K562 (cell line): ENCODE measurements around the gene KLHDC10.

ENCODE experiments used
- ARID4B ChIP-seq: sonication (generic); formaldehyde crosslinking; IDR thresholded peaks from 2 replicates; pipeline ENCODE4 v1.8.0; 2022; ENCODE audit warnings: mild to moderate bottlenecking, missing genetic modification reagents
- ATF7 ChIP-seq: fragments of 450-650 bp; IDR thresholded peaks from 2 replicates; pipeline ENCODE4 v1.7.1; 2014; ENCODE audit warnings: mild to moderate bottlenecking, moderate library complexity
- DLX4 ChIP-seq: fragments of 250-450 bp; sonication (Bioruptor Pico); IDR thresholded peaks from 2 replicates; pipeline ENCODE4 v1.6.1; 2021; ENCODE audit warnings: mild to moderate bottlenecking
- EZH2 ChIP-seq: IDR thresholded peaks from 2 replicates; pipeline ENCODE4 v1.6.1; 2012; ENCODE audit warnings: low read depth, mild to moderate bottlenecking, inconsistent platforms, low read length, borderline replicate concordance
- MITF ChIP-seq: IDR thresholded peaks from 2 replicates; pipeline ENCODE4 v1.6.1; 2014; ENCODE audit warnings: antibody characterized with exemption
- NFXL1 ChIP-seq: fragments of 450-650 bp; formaldehyde crosslinking; IDR thresholded peaks from 2 replicates; pipeline ENCODE4 v1.4.0; 2021; ENCODE audit warnings: mild to moderate bottlenecking
- POLR2A ChIP-seq: fragments of 450-650 bp; conservative IDR thresholded peaks from 2 replicates; pipeline ENCODE4 v1.6.1; 2016
- POLR2AphosphoS5 ChIP-seq: IDR thresholded peaks from 2 replicates; pipeline ENCODE4 v1.6.1; 2011; ENCODE audit warnings: mild to moderate bottlenecking, low read depth, low read length, moderate library complexity; ENCODE audit not compliant: control insufficient read depth, insufficient read depth
- TEAD1 ChIP-seq, 2 experiments: fragments of 450-650 bp in 1 of 2; sonication (generic) in 1 of 2; formaldehyde crosslinking; IDR thresholded peaks; 2 replicates each; pipeline versions ENCODE4 v1.4.0 to v1.8.0; 2020 to 2022; ENCODE audit warnings: mild to moderate bottlenecking in 2 of 2, missing genetic modification reagents in 1 of 2
- TFAM ChIP-seq: fragments of 250-450 bp; sonication (Bioruptor Pico); conservative IDR thresholded peaks from 2 replicates; pipeline ENCODE4 v1.5.0; 2021; ENCODE audit warnings: mild to moderate bottlenecking, moderate library complexity
- YY1 ChIP-seq, 3 experiments: IDR thresholded peaks; 2 replicates each; pipeline ENCODE4 v1.6.1; 2011; ENCODE audit warnings: low read length in 2 of 3, mild to moderate bottlenecking in 2 of 3, moderate library complexity in 2 of 3, borderline replicate concordance in 1 of 3, control low read depth in 1 of 3, low read depth in 1 of 3; ENCODE audit not compliant: insufficient read depth in 3 of 3, insufficient replicate concordance in 2 of 3, control insufficient read depth in 1 of 3, insufficient read length in 1 of 3; ENCODE audit errors: extremely low read depth in 1 of 3
- ZNF75A ChIP-seq: fragments of 450-650 bp; formaldehyde crosslinking; IDR thresholded peaks from 2 replicates; pipeline ENCODE4 v1.4.0; 2020; ENCODE audit warnings: mild to moderate bottlenecking
- TF ChIP-seq, protein P1 (sequence below): fragments of 250-450 bp; sonication (Bioruptor Pico); IDR thresholded peaks from 2 replicates; pipeline ENCODE4 v1.4.0; 2020
- TF ChIP-seq, protein P2 (sequence below), 3 experiments: IDR thresholded peaks in 2 of 3; conservative IDR thresholded peaks in 1 of 3; 2 replicates each; pipeline ENCODE4 v1.5.1; 2011 to 2012; ENCODE audit warnings: low read length in 3 of 3, mild to moderate bottlenecking in 3 of 3, control low read depth in 2 of 3, improper control_type of control experiment in 1 of 3, inconsistent platforms in 1 of 3, low read depth in 1 of 3, mixed read lengths in 1 of 3, moderate library complexity in 1 of 3; ENCODE audit not compliant: insufficient read depth in 2 of 3

- TF ChIP-seq EZH2 (no peak), POLR2AphosphoS5 (no peak), YY1 (IDR thresholded peaks at IDR 0.05; ENCODE audit: borderline replicate concordance in 1 of 3, control insufficient read depth in 1 of 3, extremely low read depth in 1 of 3, insufficient read depth in 3 of 3, insufficient read length in 1 of 3, insufficient replicate concordance in 2 of 3, low read depth in 1 of 3, low read length in 2 of 3) (no peak), ZNF75A (CRISPR knock-in tag) (no peak), ATF7 (no peak), ARID4B (CRISPR knock-in tag) (no peak), TEAD1 (CRISPR knock-in tag; IDR thresholded peaks at IDR 0.05) (no peak), NFXL1 (CRISPR knock-in tag) (no peak), DLX4 (CRISPR knock-in tag) (no peak), MITF (no peak), POLR2A (no peak), TFAM (CRISPR knock-in tag) (no peak)
- TF ChIP-seq, protein P1, sequence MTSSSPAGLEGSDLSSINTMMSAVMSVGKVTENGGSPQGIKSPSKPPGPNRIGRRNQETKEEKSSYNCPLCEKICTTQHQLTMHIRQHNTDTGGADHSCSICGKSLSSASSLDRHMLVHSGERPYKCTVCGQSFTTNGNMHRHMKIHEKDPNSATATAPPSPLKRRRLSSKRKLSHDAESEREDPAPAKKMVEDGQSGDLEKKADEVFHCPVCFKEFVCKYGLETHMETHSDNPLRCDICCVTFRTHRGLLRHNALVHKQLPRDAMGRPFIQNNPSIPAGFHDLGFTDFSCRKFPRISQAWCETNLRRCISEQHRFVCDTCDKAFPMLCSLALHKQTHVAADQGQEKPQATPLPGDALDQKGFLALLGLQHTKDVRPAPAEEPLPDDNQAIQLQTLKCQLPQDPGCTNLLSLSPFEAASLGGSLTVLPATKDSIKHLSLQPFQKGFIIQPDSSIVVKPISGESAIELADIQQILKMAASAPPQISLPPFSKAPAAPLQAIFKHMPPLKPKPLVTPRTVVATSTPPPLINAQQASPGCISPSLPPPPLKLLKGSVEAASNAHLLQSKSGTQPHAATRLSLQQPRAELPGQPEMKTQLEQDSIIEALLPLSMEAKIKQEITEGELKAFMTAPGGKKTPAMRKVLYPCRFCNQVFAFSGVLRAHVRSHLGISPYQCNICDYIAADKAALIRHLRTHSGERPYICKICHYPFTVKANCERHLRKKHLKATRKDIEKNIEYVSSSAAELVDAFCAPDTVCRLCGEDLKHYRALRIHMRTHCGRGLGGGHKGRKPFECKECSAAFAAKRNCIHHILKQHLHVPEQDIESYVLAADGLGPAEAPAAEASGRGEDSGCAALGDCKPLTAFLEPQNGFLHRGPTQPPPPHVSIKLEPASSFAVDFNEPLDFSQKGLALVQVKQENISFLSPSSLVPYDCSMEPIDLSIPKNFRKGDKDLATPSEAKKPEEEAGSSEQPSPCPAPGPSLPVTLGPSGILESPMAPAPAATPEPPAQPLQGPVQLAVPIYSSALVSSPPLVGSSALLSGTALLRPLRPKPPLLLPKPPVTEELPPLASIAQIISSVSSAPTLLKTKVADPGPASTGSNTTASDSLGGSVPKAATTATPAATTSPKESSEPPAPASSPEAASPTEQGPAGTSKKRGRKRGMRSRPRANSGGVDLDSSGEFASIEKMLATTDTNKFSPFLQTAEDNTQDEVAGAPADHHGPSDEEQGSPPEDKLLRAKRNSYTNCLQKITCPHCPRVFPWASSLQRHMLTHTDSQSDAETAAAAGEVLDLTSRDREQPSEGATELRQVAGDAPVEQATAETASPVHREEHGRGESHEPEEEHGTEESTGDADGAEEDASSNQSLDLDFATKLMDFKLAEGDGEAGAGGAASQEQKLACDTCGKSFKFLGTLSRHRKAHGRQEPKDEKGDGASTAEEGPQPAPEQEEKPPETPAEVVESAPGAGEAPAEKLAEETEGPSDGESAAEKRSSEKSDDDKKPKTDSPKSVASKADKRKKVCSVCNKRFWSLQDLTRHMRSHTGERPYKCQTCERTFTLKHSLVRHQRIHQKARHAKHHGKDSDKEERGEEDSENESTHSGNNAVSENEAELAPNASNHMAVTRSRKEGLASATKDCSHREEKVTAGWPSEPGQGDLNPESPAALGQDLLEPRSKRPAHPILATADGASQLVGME (CRISPR knock-in tag): no peak
- TF ChIP-seq, protein P2, sequence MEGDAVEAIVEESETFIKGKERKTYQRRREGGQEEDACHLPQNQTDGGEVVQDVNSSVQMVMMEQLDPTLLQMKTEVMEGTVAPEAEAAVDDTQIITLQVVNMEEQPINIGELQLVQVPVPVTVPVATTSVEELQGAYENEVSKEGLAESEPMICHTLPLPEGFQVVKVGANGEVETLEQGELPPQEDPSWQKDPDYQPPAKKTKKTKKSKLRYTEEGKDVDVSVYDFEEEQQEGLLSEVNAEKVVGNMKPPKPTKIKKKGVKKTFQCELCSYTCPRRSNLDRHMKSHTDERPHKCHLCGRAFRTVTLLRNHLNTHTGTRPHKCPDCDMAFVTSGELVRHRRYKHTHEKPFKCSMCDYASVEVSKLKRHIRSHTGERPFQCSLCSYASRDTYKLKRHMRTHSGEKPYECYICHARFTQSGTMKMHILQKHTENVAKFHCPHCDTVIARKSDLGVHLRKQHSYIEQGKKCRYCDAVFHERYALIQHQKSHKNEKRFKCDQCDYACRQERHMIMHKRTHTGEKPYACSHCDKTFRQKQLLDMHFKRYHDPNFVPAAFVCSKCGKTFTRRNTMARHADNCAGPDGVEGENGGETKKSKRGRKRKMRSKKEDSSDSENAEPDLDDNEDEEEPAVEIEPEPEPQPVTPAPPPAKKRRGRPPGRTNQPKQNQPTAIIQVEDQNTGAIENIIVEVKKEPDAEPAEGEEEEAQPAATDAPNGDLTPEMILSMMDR (IDR thresholded peaks at IDR 0.05 in 2 of 3, conservative IDR thresholded peaks at IDR 0.05 in 1 of 3; ENCODE audit: insufficient read depth in 2 of 3, low read depth in 1 of 3, low read length in 3 of 3): no peak
Observed at GRCh38 chr7:130160455-130160854, 90.1 kb downstream of the KLHDC10 start.
